Measurements from ENCODE around the gene DHRS9. TPM values are rescaled to one million over a fixed set of nuclear protein-coding genes. Genes with fewer than 3 reads are reported as not detected.

The DHRS9 gene
- total RNA-seq: 51.2 TPM in 1 of 2 replicates, not detected in the other

DNA sequence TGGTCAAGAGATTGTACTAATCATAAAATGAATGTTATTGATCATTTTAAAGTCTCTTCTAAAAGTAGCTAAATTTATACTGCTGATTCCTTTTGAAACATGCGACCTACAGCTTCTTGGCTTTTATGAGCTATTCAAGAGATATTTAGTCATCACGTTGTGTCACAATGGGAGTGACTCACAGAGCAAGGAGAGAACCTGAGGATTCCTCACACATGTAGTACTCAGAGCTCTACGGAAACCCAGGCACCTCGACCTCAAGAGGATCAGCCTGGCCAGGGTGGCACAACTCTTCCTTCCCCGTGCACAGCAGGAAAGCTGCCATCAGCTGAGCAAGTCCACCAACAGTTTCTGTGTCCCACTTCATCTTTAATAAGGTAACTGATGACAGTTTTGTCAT is at the start of gene DHRS9:
Gene DHRS9, plus strand, starts transcription at position 223 of the 400 bp plus-strand sequence. CDS start 12,019 bp downstream, outside the sequence.

DNA sequence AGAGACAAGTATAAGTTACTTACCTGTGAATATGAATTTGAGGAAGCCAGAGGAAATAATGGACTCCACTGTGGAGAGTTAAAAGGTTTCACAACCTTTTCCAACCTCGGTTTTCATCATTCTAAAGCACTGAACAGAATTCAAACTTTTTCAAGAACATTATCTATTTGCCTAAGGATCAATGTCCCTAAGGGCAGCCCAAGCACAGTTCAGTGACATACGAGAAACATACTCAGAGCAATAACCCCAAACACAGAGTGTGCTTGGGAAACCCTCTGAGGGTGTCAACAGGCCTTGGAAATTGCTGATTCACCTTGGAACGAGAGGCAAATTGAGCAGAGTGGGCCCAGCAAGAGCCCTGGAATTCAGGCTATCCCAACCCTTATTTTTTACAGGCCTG is 38.2 kb upstream of the DHRS9 start, which contains the start of gene ABCB11:
Gene ABCB11, minus strand, starts transcription at position 123 of the 400 bp plus-strand sequence. CDS start 13,199 bp downstream, outside the sequence.

Other genes with a start within 250 kb of the DHRS9 start
- 0.09 and 0.35 TPM in 2 replicates for gene SPC25, start 179.1 kb upstream of the DHRS9 start, total RNA-seq
- not detected in 2 replicates for gene G6PC2, start 168.3 kb upstream of the DHRS9 start, total RNA-seq
- 1.2 TPM in 1 of 2 replicates, not detected in the other for gene ABCB11, start 38.2 kb upstream of the DHRS9 start, total RNA-seq